Dermis lymphatic vessel endothelial cell (primary cell): ENCODE measurements around the gene SHQ1. TPM values are rescaled to one million over a fixed set of nuclear protein-coding genes. Genes with fewer than 3 reads are reported as not detected.

ENCODE experiments used
- total RNA-seq: library from RNA; depleted of rRNA; stranded (reverse); fragments of >200 nt; gene quantifications from 2 replicates; pipeline ENCODE4 v1.2.1, GENCODE V29; 2014

Gene SHQ1
- total RNA-seq: 14.5 and 21.7 TPM in 2 replicates

DNA sequence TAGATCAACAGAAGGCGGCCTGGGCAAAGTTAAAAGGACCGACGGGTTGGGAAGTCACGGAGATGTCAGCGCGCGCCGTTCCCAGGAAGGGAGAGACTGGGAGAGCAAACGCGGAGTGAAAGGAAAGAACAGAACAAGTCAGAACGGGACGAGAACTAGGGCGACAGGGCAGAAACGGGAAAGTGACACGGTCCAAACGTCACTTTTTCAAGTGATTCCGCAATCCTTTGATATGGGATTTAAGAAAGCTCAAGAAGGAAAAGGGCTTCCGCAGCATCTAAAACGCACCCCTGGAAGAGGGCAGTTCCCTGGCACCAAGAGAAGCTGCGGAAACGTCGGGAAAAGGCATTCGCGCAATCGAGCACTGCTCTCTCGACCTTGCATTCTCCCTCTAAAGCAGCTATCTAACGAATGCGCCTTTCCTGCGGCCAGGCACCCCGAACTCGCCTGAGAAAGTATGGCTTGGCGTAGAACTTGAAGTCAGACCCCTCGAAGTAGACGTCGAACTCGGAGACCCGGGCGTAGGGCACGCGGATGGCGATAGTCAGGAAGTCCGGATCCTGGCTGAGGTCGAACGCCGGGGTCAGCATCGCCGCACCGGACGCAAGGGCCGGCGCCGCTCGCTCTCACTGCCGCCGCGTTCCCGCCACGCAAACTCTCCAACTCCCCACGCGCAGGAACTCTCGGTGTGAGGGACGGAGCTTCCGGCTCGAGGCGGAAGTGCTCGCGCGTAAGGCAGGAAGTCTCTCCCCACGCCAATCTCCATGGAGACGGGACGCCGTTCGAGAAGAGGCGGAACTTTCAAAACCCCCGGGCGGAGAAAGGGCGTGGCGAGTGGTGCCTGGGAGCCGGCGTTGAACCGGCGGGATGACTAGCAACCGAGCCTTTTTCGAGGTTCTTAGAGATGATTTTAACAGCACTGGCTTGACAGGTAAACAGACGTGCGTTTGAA lies at the start of gene SHQ1:
Gene SHQ1 (minus strand): TSS at position 695 of the 952 bp plus-strand sequence. CDS start 105 bp downstream, at position 590.

DNA sequence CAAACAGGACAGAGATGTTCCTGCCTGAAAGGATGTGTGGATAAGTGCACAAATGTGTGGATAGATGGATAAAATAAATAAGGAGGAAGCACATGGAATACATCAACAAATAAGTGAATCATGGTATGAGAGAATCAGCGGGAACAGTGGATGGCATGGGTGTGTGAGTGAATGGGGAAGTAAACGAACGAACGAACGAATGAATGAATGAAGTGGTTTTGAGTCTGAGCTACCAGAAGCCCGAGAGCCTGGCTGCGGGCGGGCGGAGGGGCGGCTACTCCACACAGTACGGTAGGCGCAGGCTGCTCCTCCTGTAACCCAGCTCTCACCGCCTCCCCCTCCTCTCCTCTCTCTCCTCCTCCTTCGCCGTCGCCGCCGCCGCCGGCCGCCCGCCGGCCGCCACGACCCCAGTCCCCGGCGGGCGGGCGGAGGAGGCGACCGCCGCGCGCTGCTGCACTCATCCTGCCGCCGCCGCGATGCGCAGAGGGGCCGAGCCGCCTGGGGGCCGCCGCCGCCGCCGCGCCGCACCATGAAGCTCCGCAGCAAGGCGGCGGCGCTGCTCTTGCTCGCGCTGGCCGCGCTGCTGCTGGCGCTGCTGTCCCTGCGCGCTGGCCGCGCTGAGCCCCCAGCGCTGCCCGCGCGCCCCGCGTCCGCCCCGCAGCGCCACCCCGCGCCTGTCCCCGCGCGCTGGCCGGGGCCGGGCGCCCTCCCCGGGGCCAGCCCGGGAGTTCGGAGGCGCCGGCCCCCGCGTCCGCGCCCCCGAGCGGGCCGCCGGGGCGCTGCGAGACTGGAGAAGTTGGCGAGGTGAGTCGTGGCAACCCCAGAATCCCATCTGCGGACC lies 39.7 kb upstream of the SHQ1 start, which contains the start of gene GXYLT2:
Gene GXYLT2 (plus strand): TSS at position 342 of the 841 bp plus-strand sequence. CDS start 188 bp downstream, at position 530.

Other genes with a start within 250 kb of the SHQ1 start
- gene GXYLT2, start 39.6 kb upstream of the SHQ1 start, total RNA-seq: 0.09 and 0.11 TPM in 2 replicates
- gene PPP4R2, start 148.4 kb upstream of the SHQ1 start, total RNA-seq: 63.1 and 86.5 TPM in 2 replicates
- gene EBLN2, start 213.2 kb upstream of the SHQ1 start, total RNA-seq: 3.6 and 4.7 TPM in 2 replicates